Liver (tissue), 9 donors: Measurements from ENCODE around the gene AJAP1. TPM values are rescaled to one million over a fixed set of nuclear protein-coding genes. Genes with fewer than 3 reads are reported as not detected.

Experiments used
- DNase-seq: peaks from one replicate; pipeline ENCODE4 v3.0.0-alpha.2; 2017; ENCODE audit warnings: low spot score
- H3K27ac ChIP-seq, 2 donors: one replicate each; pipeline ENCODE4 v1.7.0; 2013; ENCODE audit warnings: inconsistent platforms in 2 of 2, low read length in 2 of 2, control low read depth in 1 of 2, low read depth in 1 of 2, mild to moderate bottlenecking in 1 of 2
- H3K27me3 ChIP-seq, 4 donors: one replicate each; pipeline versions ENCODE4 v1.6.1 to v1.7.0; 2013; ENCODE audit warnings: low read length in 3 of 4, inconsistent platforms in 1 of 4, mild to moderate bottlenecking in 1 of 4, moderate library complexity in 1 of 4; ENCODE audit not compliant: control insufficient read depth in 4 of 4, insufficient read depth in 4 of 4
- H3K36me3 ChIP-seq, 4 donors: one replicate each; pipeline versions ENCODE4 v1.6.1 to v1.7.0; 2013; ENCODE audit warnings: low read length in 3 of 4, mild to moderate bottlenecking in 3 of 4, low read depth in 1 of 4, moderate library complexity in 1 of 4; ENCODE audit not compliant: control insufficient read depth in 4 of 4, insufficient read depth in 3 of 4
- H3K4me1 ChIP-seq, 4 donors: one replicate each; pipeline versions ENCODE4 v1.6.1 to v1.7.0; 2013; ENCODE audit warnings: low read length in 3 of 4, mild to moderate bottlenecking in 3 of 4, moderate library complexity in 1 of 4; ENCODE audit not compliant: control insufficient read depth in 4 of 4, insufficient read depth in 4 of 4
- H3K4me3 ChIP-seq, 3 donors: one replicate each; pipeline versions ENCODE4 v1.6.1 to v1.7.0; 2013; ENCODE audit warnings: low read length in 3 of 3, control low read depth in 1 of 3, low read depth in 1 of 3, mild to moderate bottlenecking in 1 of 3
- H3K9ac ChIP-seq, 2 donors: one replicate each; pipeline ENCODE4 v1.7.0; 2013; ENCODE audit warnings: low read length in 2 of 2, mild to moderate bottlenecking in 2 of 2, moderate library complexity in 2 of 2, control low read depth in 1 of 2, low read depth in 1 of 2
- H3K9me3 ChIP-seq, 4 donors: one replicate each; pipeline versions ENCODE4 v1.6.1 to v1.7.0; 2013; ENCODE audit warnings: low read length in 3 of 4; ENCODE audit not compliant: control insufficient read depth in 4 of 4
- EGR1 ChIP-seq, 2 donors: IDR thresholded peaks; 2 replicates each; pipeline ENCODE4 v1.6.1; 2016 to 2018; ENCODE audit warnings: antibody characterized with exemption in 2 of 2, low read depth in 2 of 2
- FOXA1 ChIP-seq: IDR thresholded peaks from 2 replicates; pipeline ENCODE4 v1.6.1; 2016; ENCODE audit warnings: antibody characterized with exemption
- FOXA2 ChIP-seq: IDR thresholded peaks from 2 replicates; pipeline ENCODE4 v1.6.1; 2016; ENCODE audit warnings: antibody characterized with exemption
- GABPA ChIP-seq, 2 donors: IDR thresholded peaks in 1 of 2; conservative IDR thresholded peaks in 1 of 2; 2 replicates each; pipeline ENCODE4 v1.6.1; 2016; ENCODE audit warnings: antibody characterized with exemption in 2 of 2, mild to moderate bottlenecking in 1 of 2, moderate library complexity in 1 of 2
- HNF4A ChIP-seq, 2 donors: conservative IDR thresholded peaks; 2 replicates each; pipeline ENCODE4 v1.6.1; 2016; ENCODE audit warnings: antibody characterized with exemption in 2 of 2, mild to moderate bottlenecking in 2 of 2
- HNF4G ChIP-seq: IDR thresholded peaks from 2 replicates; pipeline ENCODE4 v1.6.1; 2016; ENCODE audit warnings: antibody characterized with exemption
- JUND ChIP-seq, 2 donors: IDR thresholded peaks; 2 replicates each; pipeline ENCODE4 v1.6.1; 2016; ENCODE audit warnings: antibody characterized with exemption in 2 of 2
- NR2F2 ChIP-seq: IDR thresholded peaks from 2 replicates; pipeline ENCODE4 v1.6.1; 2016; ENCODE audit warnings: antibody characterized with exemption
- RAD21 ChIP-seq, 2 donors: IDR thresholded peaks; 2 replicates each; pipeline ENCODE4 v1.6.1; 2016; ENCODE audit warnings: antibody characterized with exemption in 2 of 2, mild to moderate bottlenecking in 2 of 2
- RXRA ChIP-seq, 2 donors: IDR thresholded peaks; 2 replicates each; pipeline ENCODE4 v1.6.1; 2017 to 2018; ENCODE audit warnings: antibody characterized with exemption in 2 of 2, mild to moderate bottlenecking in 1 of 2
- SP1 ChIP-seq: IDR thresholded peaks from 2 replicates; pipeline ENCODE4 v1.6.1; 2018; ENCODE audit warnings: antibody characterized with exemption, mild to moderate bottlenecking
- TAF1 ChIP-seq: conservative IDR thresholded peaks from 2 replicates; pipeline ENCODE4 v1.6.1; 2016; ENCODE audit warnings: antibody characterized with exemption, mild to moderate bottlenecking
- YY1 ChIP-seq: IDR thresholded peaks from 2 replicates; pipeline ENCODE4 v1.6.1; 2016; ENCODE audit warnings: antibody characterized with exemption, mild to moderate bottlenecking
- WGBS: extraction: QIAGEN DNeasy Blood & Tissue Kit; methylation state at CpG from one replicate; pipeline ENCODE4 v1.1.7; 2013; 5-methylcytosine and 5-hydroxymethylcytosine counted together
- polyA plus RNA-seq, 2 donors: library from polyadenylated mRNA; stranded (reverse) in 1 of 2; unstranded in 1 of 2; fragments of 200-250 nt in 1 of 2; fragments of >200 nt in 1 of 2; fragmentation: Nextera tagmentation in 1 of 2; extraction: Ambion mirVana in 1 of 2; gene quantifications; one replicate each; pipeline versions ENCODE4 v1.2.1 to v1.2.3, GENCODE V29; 2013 to 2015
- total RNA-seq, 2 donors: library from RNA; depleted of rRNA; stranded (reverse); fragments of >200 nt; gene quantifications; one replicate each; pipeline ENCODE4 v1.2.3, GENCODE V29; 2014
- TF ChIP-seq, protein P1 (sequence below): IDR thresholded peaks from 2 replicates; pipeline ENCODE4 v1.6.1; 2016; ENCODE audit warnings: antibody characterized with exemption
- TF ChIP-seq, protein P2 (sequence below): IDR thresholded peaks from 2 replicates; pipeline ENCODE4 v1.6.1; 2016; ENCODE audit warnings: antibody characterized with exemption
- TF ChIP-seq, protein P3 (sequence below): IDR thresholded peaks from 2 replicates; pipeline ENCODE4 v1.6.1; 2016; ENCODE audit warnings: antibody characterized with exemption, mild to moderate bottlenecking
- TF ChIP-seq, protein P4 (sequence below): IDR thresholded peaks from 2 replicates; pipeline ENCODE4 v1.6.1; 2016; ENCODE audit warnings: antibody characterized with exemption
- TF ChIP-seq, protein P5 (sequence below): fragments of 150-350 bp; IDR thresholded peaks from 2 replicates; pipeline ENCODE4 v1.5.1; 2017; ENCODE audit warnings: improper control_type of control experiment, low read depth, low read length; ENCODE audit not compliant: missing input control
- donor health status: healthy.
- donor health status: healthy.
- donor health status: healthy.
- donor health status: healthy.
- donor health status: healthy.

Gene AJAP1
- total and polyA plus RNA-seq, 4 donors = under 0.01 to 0.21 (median 0.08) TPM; not detected in 1

DNA sequence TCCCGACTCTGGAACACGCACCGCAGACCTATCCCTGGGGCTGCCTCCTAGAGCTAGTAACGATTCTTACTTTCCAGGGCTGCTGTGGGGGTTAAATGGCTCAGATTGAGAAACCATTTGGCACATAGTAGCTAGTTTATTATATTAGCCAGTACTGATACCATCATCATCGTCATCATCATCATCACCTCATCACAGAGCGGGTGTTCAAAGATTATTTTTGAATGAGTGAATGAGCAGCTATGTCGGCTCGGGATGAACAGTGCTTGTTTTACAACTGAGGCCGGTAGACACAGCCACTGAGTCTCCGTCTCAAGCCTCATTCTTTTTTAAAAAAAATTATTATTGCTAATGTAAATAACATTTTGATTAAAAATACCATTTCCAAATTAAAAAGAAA, 13.5 kb upstream of the AJAP1 start:
- H3K27me3 ChIP-seq = peaks cover 0 to 5% (median 0%) of the 10 kb centered on the region in 4 donors
- no peaks in the 10 kb centered on the region for H3K36me3 ChIP-seq
- TF ChIP-seq YY1 (no peak), HNF4A (conservative IDR thresholded peaks at IDR 0.05) (no peak), HNF4G (no peak), JUND (IDR thresholded peaks at IDR 0.05) (no peak), GABPA (IDR thresholded peaks at IDR 0.05 in 1 of 2, conservative IDR thresholded peaks at IDR 0.05 in 1 of 2) (no peak), FOXA2 (no peak), RXRA (IDR thresholded peaks at IDR 0.05) (no peak), NR2F2 (no peak), EGR1 (IDR thresholded peaks at IDR 0.05; ENCODE audit: low read depth in 2 of 2) (no peak), RAD21 (IDR thresholded peaks at IDR 0.05) (no peak), SP1 (no peak), FOXA1 (no peak), TAF1 (no peak)
- TF ChIP-seq, protein P1, sequence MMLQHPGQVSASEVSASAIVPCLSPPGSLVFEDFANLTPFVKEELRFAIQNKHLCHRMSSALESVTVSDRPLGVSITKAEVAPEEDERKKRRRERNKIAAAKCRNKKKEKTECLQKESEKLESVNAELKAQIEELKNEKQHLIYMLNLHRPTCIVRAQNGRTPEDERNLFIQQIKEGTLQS = no peak
- TF ChIP-seq, protein P2, sequence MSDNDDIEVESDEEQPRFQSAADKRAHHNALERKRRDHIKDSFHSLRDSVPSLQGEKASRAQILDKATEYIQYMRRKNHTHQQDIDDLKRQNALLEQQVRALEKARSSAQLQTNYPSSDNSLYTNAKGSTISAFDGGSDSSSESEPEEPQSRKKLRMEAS = no peak
- TF ChIP-seq, protein P3, sequence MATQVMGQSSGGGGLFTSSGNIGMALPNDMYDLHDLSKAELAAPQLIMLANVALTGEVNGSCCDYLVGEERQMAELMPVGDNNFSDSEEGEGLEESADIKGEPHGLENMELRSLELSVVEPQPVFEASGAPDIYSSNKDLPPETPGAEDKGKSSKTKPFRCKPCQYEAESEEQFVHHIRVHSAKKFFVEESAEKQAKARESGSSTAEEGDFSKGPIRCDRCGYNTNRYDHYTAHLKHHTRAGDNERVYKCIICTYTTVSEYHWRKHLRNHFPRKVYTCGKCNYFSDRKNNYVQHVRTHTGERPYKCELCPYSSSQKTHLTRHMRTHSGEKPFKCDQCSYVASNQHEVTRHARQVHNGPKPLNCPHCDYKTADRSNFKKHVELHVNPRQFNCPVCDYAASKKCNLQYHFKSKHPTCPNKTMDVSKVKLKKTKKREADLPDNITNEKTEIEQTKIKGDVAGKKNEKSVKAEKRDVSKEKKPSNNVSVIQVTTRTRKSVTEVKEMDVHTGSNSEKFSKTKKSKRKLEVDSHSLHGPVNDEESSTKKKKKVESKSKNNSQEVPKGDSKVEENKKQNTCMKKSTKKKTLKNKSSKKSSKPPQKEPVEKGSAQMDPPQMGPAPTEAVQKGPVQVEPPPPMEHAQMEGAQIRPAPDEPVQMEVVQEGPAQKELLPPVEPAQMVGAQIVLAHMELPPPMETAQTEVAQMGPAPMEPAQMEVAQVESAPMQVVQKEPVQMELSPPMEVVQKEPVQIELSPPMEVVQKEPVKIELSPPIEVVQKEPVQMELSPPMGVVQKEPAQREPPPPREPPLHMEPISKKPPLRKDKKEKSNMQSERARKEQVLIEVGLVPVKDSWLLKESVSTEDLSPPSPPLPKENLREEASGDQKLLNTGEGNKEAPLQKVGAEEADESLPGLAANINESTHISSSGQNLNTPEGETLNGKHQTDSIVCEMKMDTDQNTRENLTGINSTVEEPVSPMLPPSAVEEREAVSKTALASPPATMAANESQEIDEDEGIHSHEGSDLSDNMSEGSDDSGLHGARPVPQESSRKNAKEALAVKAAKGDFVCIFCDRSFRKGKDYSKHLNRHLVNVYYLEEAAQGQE = no peak
- TF ChIP-seq, protein P4, sequence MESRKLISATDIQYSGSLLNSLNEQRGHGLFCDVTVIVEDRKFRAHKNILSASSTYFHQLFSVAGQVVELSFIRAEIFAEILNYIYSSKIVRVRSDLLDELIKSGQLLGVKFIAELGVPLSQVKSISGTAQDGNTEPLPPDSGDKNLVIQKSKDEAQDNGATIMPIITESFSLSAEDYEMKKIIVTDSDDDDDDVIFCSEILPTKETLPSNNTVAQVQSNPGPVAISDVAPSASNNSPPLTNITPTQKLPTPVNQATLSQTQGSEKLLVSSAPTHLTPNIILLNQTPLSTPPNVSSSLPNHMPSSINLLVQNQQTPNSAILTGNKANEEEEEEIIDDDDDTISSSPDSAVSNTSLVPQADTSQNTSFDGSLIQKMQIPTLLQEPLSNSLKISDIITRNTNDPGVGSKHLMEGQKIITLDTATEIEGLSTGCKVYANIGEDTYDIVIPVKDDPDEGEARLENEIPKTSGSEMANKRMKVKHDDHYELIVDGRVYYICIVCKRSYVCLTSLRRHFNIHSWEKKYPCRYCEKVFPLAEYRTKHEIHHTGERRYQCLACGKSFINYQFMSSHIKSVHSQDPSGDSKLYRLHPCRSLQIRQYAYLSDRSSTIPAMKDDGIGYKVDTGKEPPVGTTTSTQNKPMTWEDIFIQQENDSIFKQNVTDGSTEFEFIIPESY = no peak
- TF ChIP-seq, protein P5, sequence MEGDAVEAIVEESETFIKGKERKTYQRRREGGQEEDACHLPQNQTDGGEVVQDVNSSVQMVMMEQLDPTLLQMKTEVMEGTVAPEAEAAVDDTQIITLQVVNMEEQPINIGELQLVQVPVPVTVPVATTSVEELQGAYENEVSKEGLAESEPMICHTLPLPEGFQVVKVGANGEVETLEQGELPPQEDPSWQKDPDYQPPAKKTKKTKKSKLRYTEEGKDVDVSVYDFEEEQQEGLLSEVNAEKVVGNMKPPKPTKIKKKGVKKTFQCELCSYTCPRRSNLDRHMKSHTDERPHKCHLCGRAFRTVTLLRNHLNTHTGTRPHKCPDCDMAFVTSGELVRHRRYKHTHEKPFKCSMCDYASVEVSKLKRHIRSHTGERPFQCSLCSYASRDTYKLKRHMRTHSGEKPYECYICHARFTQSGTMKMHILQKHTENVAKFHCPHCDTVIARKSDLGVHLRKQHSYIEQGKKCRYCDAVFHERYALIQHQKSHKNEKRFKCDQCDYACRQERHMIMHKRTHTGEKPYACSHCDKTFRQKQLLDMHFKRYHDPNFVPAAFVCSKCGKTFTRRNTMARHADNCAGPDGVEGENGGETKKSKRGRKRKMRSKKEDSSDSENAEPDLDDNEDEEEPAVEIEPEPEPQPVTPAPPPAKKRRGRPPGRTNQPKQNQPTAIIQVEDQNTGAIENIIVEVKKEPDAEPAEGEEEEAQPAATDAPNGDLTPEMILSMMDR = no peak
- no peaks in the 10 kb centered on the region for H3K4me1 ChIP-seq
- no peak overlapping the region for H3K9ac ChIP-seq
- DNase-seq = no peak
- WGBS = 79% methylated on average over 10 of the region's 10 CpGs
- H3K4me3 ChIP-seq = no peak overlapping the region
- H3K9me3 ChIP-seq = no peaks in the 10 kb centered on the region
- no peak overlapping the region for H3K27ac ChIP-seq
